Mesodermal cell (in vitro differentiated cells): ENCODE data around the gene WDFY4.

Experiments
- H3K27ac ChIP-seq: 2 replicates; pipeline ENCODE4 v1.7.0; 2013; ENCODE audit warnings: mild to moderate bottlenecking, low read depth, low read length, moderate library complexity; ENCODE audit not compliant: severe bottlenecking
- H3K36me3 ChIP-seq: 2 replicates; pipeline ENCODE4 v1.7.1; 2013; ENCODE audit warnings: mild to moderate bottlenecking, low read length, moderate library complexity; ENCODE audit not compliant: control insufficient read depth, insufficient read depth
- H3K4me1 ChIP-seq: one replicate; pipeline ENCODE4 v1.7.1; 2013; ENCODE audit warnings: mild to moderate bottlenecking, low read length; ENCODE audit not compliant: insufficient read depth, control insufficient read depth, poor library complexity, severe bottlenecking
- H3K4me3 ChIP-seq: 2 replicates; pipeline ENCODE4 v1.7.0; 2013; ENCODE audit warnings: low read length, control low read depth, mild to moderate bottlenecking; ENCODE audit not compliant: insufficient read depth, poor library complexity, severe bottlenecking; ENCODE audit errors: extremely low read depth
- H3K9me3 ChIP-seq: 2 replicates; pipeline ENCODE4 v1.7.1; 2013; ENCODE audit warnings: mild to moderate bottlenecking, low read length, moderate library complexity; ENCODE audit not compliant: control insufficient read depth
- WGBS, 2 experiments: methylation state at CpG; one replicate each; pipeline ENCODE4 v1.1.5; 2013; ENCODE audit warnings: missing lambda C conversion rate in 2 of 2; ENCODE audit not compliant: insufficient coverage in 2 of 2; 5-methylcytosine and 5-hydroxymethylcytosine counted together

WDFY4 gene

DNA sequence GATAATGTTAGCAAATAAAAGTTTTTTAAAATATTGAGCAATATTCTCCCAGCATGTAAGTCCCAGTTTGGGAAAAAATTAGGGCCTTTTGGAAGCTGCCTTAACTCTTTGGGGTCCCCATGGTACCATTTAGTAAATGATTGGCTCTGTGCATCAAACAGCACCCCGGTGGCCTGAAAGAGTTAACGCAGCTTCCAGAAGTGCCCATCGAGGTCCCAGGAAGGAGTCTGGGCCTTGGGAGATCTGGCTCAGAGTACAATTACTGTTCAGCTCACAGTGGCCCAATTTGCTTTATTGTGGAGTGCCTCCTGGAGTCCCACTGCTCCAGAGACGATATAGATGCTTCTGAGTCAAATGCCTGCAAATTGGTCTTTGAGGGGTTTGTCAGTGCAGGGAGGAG lies 31.7 kb downstream of the WDFY4 start:
- no peaks in the 10 kb centered on the region for H3K36me3 ChIP-seq
- H3K4me1 ChIP-seq = peaks cover 3% of the 10 kb centered on the region
- H3K4me3 ChIP-seq = no peak overlapping the region
- H3K9me3 ChIP-seq = no peaks in the 10 kb centered on the region
- H3K27ac ChIP-seq = no peak overlapping the region
- 63 to 87% methylated on average over 4 of the region's 4 CpGs for WGBS, 2 experiments

DNA sequence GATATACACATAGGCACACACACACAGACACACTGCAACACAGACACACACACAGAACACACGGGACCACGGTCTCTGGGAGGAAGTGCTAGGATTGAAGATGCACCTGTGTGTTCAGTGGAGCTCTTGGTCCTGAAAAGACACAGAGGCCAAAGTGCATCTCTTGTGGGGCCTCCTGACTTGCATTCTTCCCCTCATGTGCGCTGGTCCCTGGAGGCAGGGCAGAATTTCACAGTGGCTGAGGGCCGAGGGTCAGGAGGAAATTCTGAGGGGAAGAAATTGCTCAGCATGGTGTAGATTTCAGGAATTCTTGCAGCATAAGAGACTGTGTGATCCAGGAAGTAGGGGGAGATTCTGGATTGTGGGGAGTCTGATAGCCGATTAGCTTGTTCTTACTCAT lies 35.9 kb downstream of the WDFY4 start:
- no peaks in the 10 kb centered on the region for H3K36me3 ChIP-seq
- WGBS, 2 experiments = 82 to 85% methylated on average over 3 to 5 of the region's 5 CpGs
- H3K4me1 ChIP-seq = no peaks in the 10 kb centered on the region
- H3K9me3 ChIP-seq = no peaks in the 10 kb centered on the region
- no peak overlapping the region for H3K4me3 ChIP-seq
- no peak overlapping the region for H3K27ac ChIP-seq

DNA sequence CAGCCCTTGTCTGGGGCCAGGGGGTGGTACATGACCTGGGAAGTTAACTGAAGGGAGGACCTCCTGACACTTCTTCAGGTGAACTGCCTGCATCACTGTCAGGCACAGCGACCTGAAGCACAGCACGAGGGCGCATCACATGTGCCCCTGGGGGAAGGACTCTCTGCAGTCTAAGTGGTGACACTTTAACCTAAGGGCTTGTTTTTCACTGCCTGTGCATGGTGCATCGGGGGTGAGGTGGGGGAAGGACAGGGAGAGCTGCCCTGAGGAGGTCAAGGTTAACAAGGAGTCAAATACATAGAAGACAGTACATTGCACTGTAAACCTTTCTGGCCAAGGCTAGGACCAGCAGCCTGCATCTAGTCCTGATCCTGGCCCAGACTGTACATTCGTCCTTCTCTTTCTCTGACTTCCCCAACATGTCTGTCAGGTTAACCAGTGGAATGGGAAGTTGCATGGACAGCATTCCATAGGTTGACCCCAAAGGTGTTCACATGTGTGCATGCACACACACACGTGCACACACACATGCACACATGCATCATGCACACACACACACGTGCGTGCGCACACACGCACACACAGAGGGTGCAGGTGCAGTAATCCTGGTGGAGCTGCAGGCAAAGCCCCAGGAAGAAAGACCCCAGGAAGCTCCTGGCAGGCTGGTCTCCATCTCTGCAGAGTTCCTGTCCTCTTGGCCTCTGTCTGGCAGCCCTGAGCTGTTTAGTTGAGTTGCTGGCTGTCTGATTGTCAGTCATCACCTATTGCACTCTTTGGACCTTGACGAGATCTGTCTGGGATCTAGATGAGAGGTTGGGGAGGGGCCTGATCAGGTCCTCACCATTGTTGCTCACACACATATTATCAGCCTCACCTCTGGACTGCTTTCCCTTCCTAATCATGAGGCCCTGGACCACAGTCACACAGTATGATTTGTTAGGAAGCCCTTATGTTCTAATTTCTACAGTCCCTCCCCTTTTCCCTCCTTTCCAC lies 37.8 kb downstream of the WDFY4 start:
- no peaks in the 10 kb centered on the region for H3K36me3 ChIP-seq
- no peak overlapping the region for H3K27ac ChIP-seq
- no peak overlapping the region for H3K4me3 ChIP-seq
- WGBS, 2 experiments = 91 to 93% methylated on average over 7 to 8 of the region's 11 CpGs
- no peaks in the 10 kb centered on the region for H3K9me3 ChIP-seq
- no peaks in the 10 kb centered on the region for H3K4me1 ChIP-seq

DNA sequence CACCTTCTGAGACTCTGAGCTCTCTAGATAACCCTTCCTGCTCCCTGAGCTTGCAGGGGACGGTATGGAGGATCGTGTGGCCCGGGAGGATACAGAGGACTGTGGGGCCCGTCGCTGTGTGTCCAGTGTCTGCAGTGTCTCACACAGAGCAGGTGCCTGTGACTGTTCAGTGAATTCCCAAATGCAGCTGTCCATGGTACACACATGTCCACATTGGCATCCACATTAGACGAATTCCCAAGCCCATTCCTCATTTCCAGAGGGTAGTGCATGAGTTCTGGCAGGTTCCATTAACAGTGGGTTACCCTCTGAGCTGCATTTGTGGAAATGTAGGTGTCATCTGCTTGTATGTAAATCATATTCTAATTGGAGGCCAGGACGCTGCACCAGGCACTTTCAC lies 39.5 kb downstream of the WDFY4 start:
- Histone ChIP-seq H3K4me1 (no peaks in the 10 kb centered on the region), H3K27ac (no peak overlapping the region), H3K9me3 (no peaks in the 10 kb centered on the region), H3K36me3 (no peaks in the 10 kb centered on the region), H3K4me3 (no peak overlapping the region)
- WGBS, 2 experiments = 78 to 89% methylated on average over 3 to 6 of the region's 7 CpGs

DNA sequence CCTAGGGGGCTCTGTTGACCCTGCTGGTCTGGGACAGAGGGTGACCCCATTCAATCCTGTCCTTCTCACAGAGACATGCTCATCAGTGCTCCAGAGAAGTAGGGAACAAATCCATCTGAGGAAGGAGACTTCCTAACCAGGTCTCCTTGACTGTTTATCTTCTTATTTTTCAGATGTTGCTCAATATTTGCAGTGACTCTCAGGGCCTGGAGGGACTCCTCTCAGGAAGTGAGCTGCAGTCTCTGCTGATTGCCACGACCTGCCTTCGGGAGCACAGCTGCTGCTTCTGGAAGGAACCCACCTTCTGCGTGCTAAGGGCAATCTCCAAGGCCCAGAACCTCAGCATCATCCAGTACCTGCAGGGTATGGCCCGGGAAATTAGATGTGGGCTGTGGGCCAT lies 41.0 kb downstream of the WDFY4 start:
- H3K36me3 ChIP-seq = no peaks in the 10 kb centered on the region
- H3K4me1 ChIP-seq = no peaks in the 10 kb centered on the region
- H3K27ac ChIP-seq = no peak overlapping the region
- H3K9me3 ChIP-seq = no peaks in the 10 kb centered on the region
- 89% methylated on average over 4 of the region's 4 CpGs for WGBS, 2 experiments
- H3K4me3 ChIP-seq = no peak overlapping the region

DNA sequence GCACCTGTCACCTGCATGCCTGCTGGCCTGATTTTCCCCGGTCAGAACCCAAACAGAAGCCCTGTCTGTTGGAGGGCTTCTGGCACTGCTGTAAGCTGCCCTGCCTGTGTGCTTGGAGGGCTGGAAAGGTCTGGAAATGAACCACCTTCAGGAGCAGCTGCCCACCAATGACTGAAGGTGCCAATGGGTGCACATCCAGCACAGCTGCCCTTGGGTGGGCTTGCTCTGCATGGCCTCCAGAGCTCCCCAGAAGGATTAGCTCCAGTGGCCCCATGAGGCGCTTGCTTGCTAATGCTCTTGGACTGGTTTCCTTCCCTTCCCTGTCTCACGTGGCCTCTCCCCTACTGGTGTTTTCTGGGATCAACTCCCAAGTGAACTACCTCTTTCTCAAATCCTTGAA lies 43.2 kb downstream of the WDFY4 start:
- WGBS, 2 experiments = 79 to 100% methylated on average over 1 to 3 of the region's 3 CpGs
- Histone ChIP-seq H3K9me3 (no peaks in the 10 kb centered on the region), H3K4me3 (no peak overlapping the region), H3K36me3 (no peaks in the 10 kb centered on the region), H3K27ac (no peak overlapping the region), H3K4me1 (no peaks in the 10 kb centered on the region)

DNA sequence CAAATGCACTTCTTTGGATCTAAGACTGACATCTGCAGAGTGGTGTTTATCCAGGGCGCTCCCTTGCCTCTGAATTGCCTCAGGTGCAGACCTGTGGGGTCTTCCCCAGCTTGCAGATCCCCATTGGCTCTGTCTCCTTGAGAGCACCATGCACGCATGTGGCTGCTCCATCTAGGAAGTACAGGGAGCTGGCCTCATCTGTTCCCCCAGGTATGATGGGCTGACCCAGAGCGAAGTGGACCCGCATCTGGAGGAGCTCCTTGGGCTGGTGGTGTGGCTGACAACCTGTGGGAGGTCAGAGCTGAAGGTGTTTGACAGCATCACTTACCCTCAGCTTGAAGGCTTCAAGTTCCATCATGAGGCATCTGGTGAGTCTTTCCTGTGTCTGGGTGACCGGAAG lies 44.5 kb downstream of the WDFY4 start:
- Histone ChIP-seq H3K4me3 (no peak overlapping the region), H3K36me3 (no peaks in the 10 kb centered on the region), H3K27ac (no peak overlapping the region), H3K4me1 (no peaks in the 10 kb centered on the region), H3K9me3 (no peaks in the 10 kb centered on the region)
- 88 to 100% methylated on average over 4 to 5 of the region's 5 CpGs for WGBS, 2 experiments

DNA sequence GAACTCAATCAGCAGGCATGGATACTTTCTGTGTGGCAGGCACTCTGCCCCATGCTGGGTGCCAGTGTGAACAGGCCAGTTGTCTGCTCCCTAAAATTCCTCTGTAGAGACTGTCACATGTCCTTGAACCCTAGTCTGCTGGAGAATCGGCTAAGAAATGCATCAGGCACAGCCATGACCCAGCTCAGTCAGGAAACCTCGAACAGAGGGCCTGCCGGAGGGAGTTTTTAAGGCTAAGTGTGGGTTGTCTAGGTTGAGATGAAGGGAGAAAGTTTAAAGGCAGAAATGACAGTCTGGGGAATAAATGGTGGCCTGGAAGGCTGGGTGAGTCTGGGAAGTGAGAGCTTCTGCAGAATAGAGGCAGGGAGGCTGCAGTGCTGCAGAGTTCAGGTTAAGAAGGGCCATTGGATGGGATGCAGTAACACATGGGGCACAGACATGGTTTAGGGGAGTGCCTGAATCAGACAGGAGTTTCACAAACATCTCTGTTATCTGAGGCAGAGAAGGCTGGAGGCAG lies 45.3 kb downstream of the WDFY4 start:
- WGBS, 2 experiments = 78 to 85% methylated on average over 3 of the region's 3 CpGs
- no peaks in the 10 kb centered on the region for H3K4me1 ChIP-seq
- H3K36me3 ChIP-seq = no peaks in the 10 kb centered on the region

DNA sequence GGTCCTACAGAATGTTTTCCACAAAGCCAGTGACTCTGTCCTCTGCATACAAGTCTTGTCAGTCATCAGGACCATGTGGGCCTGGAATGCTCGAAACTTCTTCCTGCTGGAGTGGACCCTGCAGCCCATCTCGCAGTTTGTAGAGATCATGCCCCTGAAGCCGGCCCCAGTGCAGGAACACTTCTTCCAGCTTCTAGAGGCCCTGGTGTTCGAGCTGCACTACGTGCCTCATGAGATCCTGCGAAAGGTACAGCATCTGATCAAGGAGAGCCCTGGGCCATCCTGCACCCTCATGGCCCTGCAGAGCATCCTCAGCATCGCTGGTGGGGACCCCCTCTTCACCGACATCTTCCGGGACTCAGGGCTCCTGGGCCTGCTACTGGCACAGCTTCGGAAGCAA lies 46.5 kb downstream of the WDFY4 start:
- WGBS, 2 experiments = 93 to 95% methylated on average over 10 of the region's 10 CpGs
- no peak overlapping the region for H3K27ac ChIP-seq
- no peaks in the 10 kb centered on the region for H3K4me1 ChIP-seq

More for the DNA sequence above, 45.3 kb downstream of the WDFY4 start:
- no peak overlapping the region for H3K27ac ChIP-seq
- no peaks in the 10 kb centered on the region for H3K9me3 ChIP-seq
- no peak overlapping the region for H3K4me3 ChIP-seq

DNA sequence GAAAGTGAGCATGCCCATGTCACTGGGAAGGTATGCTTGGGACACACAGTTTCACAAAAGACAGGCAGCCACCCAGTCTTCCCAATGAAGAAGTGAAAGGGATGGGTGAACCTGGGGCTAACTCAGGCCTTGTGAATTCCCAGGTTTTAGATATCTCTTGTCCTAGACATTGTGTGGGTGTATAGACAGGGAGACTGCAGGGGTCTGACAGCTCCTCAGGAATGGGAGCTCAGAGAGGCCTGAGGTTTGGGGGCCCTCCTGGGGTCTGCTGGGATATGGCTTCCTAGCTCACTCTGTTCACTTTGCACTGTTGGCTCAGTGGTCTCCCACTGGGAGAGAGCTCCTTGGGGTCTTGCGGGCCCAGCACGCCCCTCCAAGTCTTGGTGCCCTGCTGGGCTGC lies 47.0 kb downstream of the WDFY4 start:
- Histone ChIP-seq H3K4me1 (no peaks in the 10 kb centered on the region), H3K36me3 (no peaks in the 10 kb centered on the region), H3K4me3 (no peak overlapping the region), H3K9me3 (no peaks in the 10 kb centered on the region), H3K27ac (no peak overlapping the region)
- WGBS, 2 experiments = 84 to 94% methylated on average over 2 of the region's 2 CpGs

More for the DNA sequence above, 46.5 kb downstream of the WDFY4 start:
- H3K36me3 ChIP-seq = no peaks in the 10 kb centered on the region
- H3K9me3 ChIP-seq = no peaks in the 10 kb centered on the region
- H3K4me3 ChIP-seq = no peak overlapping the region

DNA sequence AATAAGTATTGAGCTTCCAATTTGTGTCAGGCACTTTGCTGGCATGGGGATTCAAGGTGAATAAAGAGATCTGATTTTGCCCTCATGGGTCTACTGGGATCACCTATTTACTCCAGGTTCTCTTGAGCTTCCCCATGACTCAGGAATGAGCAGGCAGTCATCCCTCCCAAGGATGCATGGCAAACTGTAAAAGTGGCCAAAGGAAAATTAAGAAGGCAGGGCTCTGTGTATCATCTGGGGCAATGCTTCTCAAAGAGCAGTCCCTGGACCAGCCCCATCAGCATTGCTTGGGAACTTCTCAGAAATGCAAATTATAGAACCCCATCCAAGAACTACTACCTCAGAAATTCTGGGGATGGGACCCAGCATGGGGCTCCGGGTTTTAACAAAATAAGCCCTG lies 48.7 kb downstream of the WDFY4 start:
- Histone ChIP-seq H3K4me1 (no peaks in the 10 kb centered on the region), H3K36me3 (no peaks in the 10 kb centered on the region), H3K27ac (no peak overlapping the region), H3K9me3 (no peaks in the 10 kb centered on the region), H3K4me3 (no peak overlapping the region)
- 40% methylated on average over 1 of the region's 1 CpG; no CpG with 5 or more reads in 1 of the 2 experiments for WGBS, 2 experiments
